PC-9 (cell line): ENCODE data around the gene CNTN5. TPM values are rescaled to one million over a fixed set of nuclear protein-coding genes. Genes with fewer than 3 reads are reported as not detected.

Experiments used
- BruUV-seq: library from RNA; stranded (reverse); fragments of 400-500 nt; replicated peaks from 2 replicates; lab custom pipeline; 2021; lab: Mats Ljungman, UMichigan
- CTCF ChIA-PET: fragments of 300-600 bp; sonication (Branson Sonifier 250); formaldehyde crosslinking; loops from one replicate; lab custom pipeline; 2022; ENCODE audit warnings: antibody characterized with exemption; lab: Charles Lee
- POLR2A ChIA-PET: fragments of 300-600 bp; sonication (Branson Sonifier 250); formaldehyde crosslinking; loops from one replicate; lab custom pipeline; 2022; ENCODE audit warnings: antibody characterized with exemption; ENCODE audit not compliant: unreplicated experiment; lab: Charles Lee
- DNase-seq, 2 experiments: peaks; one replicate each; pipeline versions ENCODE4 v3.0.0 to v3.0.0-alpha.2; 2015 to 2022; ENCODE audit warnings: mixed read lengths in 1 of 2
- H2AFZ ChIP-seq: fragments of 200-600 bp; sonication (generic); 2 replicates; pipeline ENCODE4 v1.8.1; 2017; ENCODE audit warnings: antibody characterized with exemption
- H3F3A ChIP-seq: fragments of 200-600 bp; sonication (generic); 2 replicates; pipeline ENCODE4 v1.8.1; 2017; ENCODE audit warnings: antibody characterized with exemption, mild to moderate bottlenecking, low read depth; ENCODE audit not compliant: insufficient read depth
- H3K27ac ChIP-seq: fragments of 200-600 bp; sonication (generic); 2 replicates; pipeline ENCODE4 v1.6.1; 2016; ENCODE audit warnings: mixed run types
- H3K27me3 ChIP-seq: fragments of 200-600 bp; sonication (generic); 2 replicates; pipeline ENCODE4 v1.6.1; 2016; ENCODE audit warnings: low read depth, mixed run types; ENCODE audit not compliant: insufficient read depth
- H3K36me3 ChIP-seq: fragments of 200-600 bp; sonication (generic); 2 replicates; pipeline ENCODE4 v1.6.1; 2016; ENCODE audit warnings: low read depth, mixed run types
- H3K4me1 ChIP-seq: fragments of 200-600 bp; sonication (generic); replicated peaks from 2 replicates; pipeline ENCODE4 v1.6.1; 2016; ENCODE audit warnings: mixed run types; ENCODE audit not compliant: insufficient read depth
- H3K4me2 ChIP-seq: fragments of 200-600 bp; sonication (generic); 2 replicates; pipeline ENCODE4 v1.6.1; 2017; ENCODE audit warnings: mixed run types
- H3K4me3 ChIP-seq: fragments of 200-600 bp; sonication (generic); 2 replicates; pipeline ENCODE4 v1.6.1; 2016; ENCODE audit warnings: mixed run types
- H3K79me2 ChIP-seq: fragments of 200-600 bp; sonication (generic); 2 replicates; pipeline ENCODE4 v1.6.1; 2017; ENCODE audit warnings: low read depth, mixed run types
- H3K9me2 ChIP-seq: fragments of 200-600 bp; sonication (generic); 2 replicates; pipeline ENCODE4 v1.8.1; 2017; ENCODE audit warnings: mild to moderate bottlenecking; ENCODE audit not compliant: insufficient read depth
- H3K9me3 ChIP-seq: fragments of 200-600 bp; sonication (generic); 2 replicates; pipeline ENCODE4 v1.8.1; 2016; ENCODE audit warnings: low read depth; ENCODE audit not compliant: insufficient read depth
- H4K20me1 ChIP-seq: fragments of 200-600 bp; sonication (generic); 2 replicates; pipeline ENCODE4 v1.8.1; 2017; ENCODE audit not compliant: insufficient read depth
- EZH2 ChIP-seq: fragments of 200-600 bp; sonication (generic); IDR thresholded peaks from 2 replicates; pipeline ENCODE4 v1.8.0; 2017; ENCODE audit warnings: antibody characterized with exemption, low read depth
- intact Hi-C: fragments of 100-400 bp; cut with micrococcal nuclease; formaldehyde crosslinking; loops from one replicate; pipeline ENCODE4 v1.10.0; 2022; ENCODE audit not compliant: unreplicated experiment
- total RNA-seq: library from RNA; stranded (reverse); gene quantifications from 2 replicates; pipeline ENCODE4 v1.2.3, GENCODE V29; 2021
- TF ChIP-seq, protein P1 (sequence below): fragments of 200-600 bp; sonication (generic); conservative IDR thresholded peaks from 2 replicates; pipeline ENCODE4 v1.6.1; 2017; ENCODE audit warnings: mixed run types, antibody characterized with exemption, mild to moderate bottlenecking, moderate library complexity

Gene CNTN5
- total RNA-seq, 1 experiment from 2014 or later: not detected

DNA sequence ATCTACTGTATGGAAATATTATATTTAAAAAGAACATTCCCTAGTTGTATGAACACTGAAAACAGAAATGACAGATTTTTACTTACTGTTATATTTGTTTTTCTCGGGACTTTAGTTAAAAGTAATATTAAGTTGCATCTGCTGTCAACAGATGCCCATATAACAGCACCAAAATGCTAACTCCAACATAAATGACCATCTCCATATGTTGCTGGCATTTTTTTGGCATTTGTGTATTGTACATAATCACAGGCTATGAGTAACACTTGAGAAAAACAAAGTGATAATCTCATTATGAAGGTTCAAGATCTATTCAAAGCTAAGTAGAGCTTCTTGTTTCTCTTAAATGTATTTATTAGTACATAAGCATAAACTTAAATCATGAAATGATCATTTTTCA is 172.0 kb downstream of the CNTN5 start:
- no peaks in the 10 kb centered on the region for H3K4me1 ChIP-seq
- H3K4me2 ChIP-seq: no peak overlapping the region
- intact Hi-C loops: no loop called here
- CTCF ChIA-PET: no interaction called here
- no peaks in the 10 kb centered on the region for H3K9me2 ChIP-seq
- TF ChIP-seq EZH2: no peak
- TF ChIP-seq, protein P1, sequence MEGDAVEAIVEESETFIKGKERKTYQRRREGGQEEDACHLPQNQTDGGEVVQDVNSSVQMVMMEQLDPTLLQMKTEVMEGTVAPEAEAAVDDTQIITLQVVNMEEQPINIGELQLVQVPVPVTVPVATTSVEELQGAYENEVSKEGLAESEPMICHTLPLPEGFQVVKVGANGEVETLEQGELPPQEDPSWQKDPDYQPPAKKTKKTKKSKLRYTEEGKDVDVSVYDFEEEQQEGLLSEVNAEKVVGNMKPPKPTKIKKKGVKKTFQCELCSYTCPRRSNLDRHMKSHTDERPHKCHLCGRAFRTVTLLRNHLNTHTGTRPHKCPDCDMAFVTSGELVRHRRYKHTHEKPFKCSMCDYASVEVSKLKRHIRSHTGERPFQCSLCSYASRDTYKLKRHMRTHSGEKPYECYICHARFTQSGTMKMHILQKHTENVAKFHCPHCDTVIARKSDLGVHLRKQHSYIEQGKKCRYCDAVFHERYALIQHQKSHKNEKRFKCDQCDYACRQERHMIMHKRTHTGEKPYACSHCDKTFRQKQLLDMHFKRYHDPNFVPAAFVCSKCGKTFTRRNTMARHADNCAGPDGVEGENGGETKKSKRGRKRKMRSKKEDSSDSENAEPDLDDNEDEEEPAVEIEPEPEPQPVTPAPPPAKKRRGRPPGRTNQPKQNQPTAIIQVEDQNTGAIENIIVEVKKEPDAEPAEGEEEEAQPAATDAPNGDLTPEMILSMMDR: no peak
- DNase-seq: no peak
- H3K4me3 ChIP-seq: no peak overlapping the region
- H3K36me3 ChIP-seq: no peaks in the 10 kb centered on the region
- H3K79me2 ChIP-seq: no peaks in the 10 kb centered on the region
- H4K20me1 ChIP-seq: no peaks in the 10 kb centered on the region
- BruUV-seq: no TSS peak
- H3K27ac ChIP-seq: no peak overlapping the region
- no peaks in the 10 kb centered on the region for H3F3A ChIP-seq
- POLR2A ChIA-PET: no interaction called here
- H3K27me3 ChIP-seq: no peaks in the 10 kb centered on the region
- no peaks in the 10 kb centered on the region for H3K9me3 ChIP-seq
- no peak overlapping the region for H2AFZ ChIP-seq

GRCh38 chr11:99197477-99197876 is 176.7 kb downstream of the CNTN5 start:
- H3K4me1 ChIP-seq: no peaks in the 10 kb centered on the region
- H4K20me1 ChIP-seq: no peaks in the 10 kb centered on the region
- no TSS peak for BruUV-seq
- H3K9me3 ChIP-seq: no peaks in the 10 kb centered on the region
- H3K79me2 ChIP-seq: no peaks in the 10 kb centered on the region
- H3K9me2 ChIP-seq: no peaks in the 10 kb centered on the region
- TF ChIP-seq, protein P1: no peak
- no peak for TF ChIP-seq EZH2
- CTCF ChIA-PET: no interaction called here
- H3K4me3 ChIP-seq: no peak overlapping the region
- intact Hi-C loops: no loop called here
- no peak overlapping the region for H3K4me2 ChIP-seq
- no peaks in the 10 kb centered on the region for H3K27me3 ChIP-seq
- H3K27ac ChIP-seq: no peak overlapping the region
- POLR2A ChIA-PET: no interaction called here
- no peak overlapping the region for H2AFZ ChIP-seq
- H3K36me3 ChIP-seq: no peaks in the 10 kb centered on the region
- H3F3A ChIP-seq: no peaks in the 10 kb centered on the region
- no peak for DNase-seq

DNA sequence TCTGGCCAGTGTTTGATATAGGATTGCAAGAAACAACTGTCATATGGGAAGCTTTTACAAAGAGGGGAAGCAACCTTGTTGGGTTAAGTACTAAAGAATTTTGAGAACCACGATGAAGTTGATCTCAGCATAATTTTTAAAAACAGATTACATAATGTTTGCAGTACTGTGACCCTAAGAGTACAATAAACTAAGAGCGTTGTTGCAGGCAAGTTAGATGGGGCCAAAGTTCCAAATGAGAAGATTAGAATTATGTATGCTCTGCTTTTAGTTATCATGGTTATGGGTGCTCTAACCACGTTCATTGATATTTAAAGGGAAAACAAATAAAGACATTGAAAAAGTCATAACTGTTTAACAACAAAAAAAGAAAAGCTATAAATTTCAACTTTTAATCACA is 177.5 kb downstream of the CNTN5 start:
- no peak overlapping the region for H2AFZ ChIP-seq
- H3K4me1 ChIP-seq: no peaks in the 10 kb centered on the region
- H3K9me2 ChIP-seq: no peaks in the 10 kb centered on the region
- H3K36me3 ChIP-seq: no peaks in the 10 kb centered on the region
- H3K79me2 ChIP-seq: no peaks in the 10 kb centered on the region
- H3K4me2 ChIP-seq: no peak overlapping the region
- no peaks in the 10 kb centered on the region for H3K27me3 ChIP-seq
- CTCF ChIA-PET: no interaction called here
- no peak for DNase-seq
- intact Hi-C loops: no loop called here
- no peak overlapping the region for H3K4me3 ChIP-seq
- no peaks in the 10 kb centered on the region for H3K9me3 ChIP-seq
- no peaks in the 10 kb centered on the region for H4K20me1 ChIP-seq
- no peak for TF ChIP-seq EZH2
- TF ChIP-seq, protein P1: no peak
- POLR2A ChIA-PET: no interaction called here
- no peaks in the 10 kb centered on the region for H3F3A ChIP-seq
- no peak overlapping the region for H3K27ac ChIP-seq
- no TSS peak for BruUV-seq
